A549 (cell line): ENCODE measurements around the gene P2RX3. TPM values are rescaled to one million over a fixed set of nuclear protein-coding genes. Genes with fewer than 3 reads are reported as not detected.

Source experiments
- ATAC-seq, 2 experiments: fragments of 200-7000 bp in 1 of 2; fragments of >200 bp in 1 of 2; cut with Nextera tagmentation in 1 of 2; cut with Tn5 transposase in 1 of 2; 3 replicates each; pipeline versions ENCODE4 v1.8.0 to v1.9.1; 2018 to 2020; ENCODE audit warnings: mild to moderate bottlenecking in 1 of 2, moderate library complexity in 1 of 2
- CTCF ChIA-PET: fragments of 300-600 bp; sonication (Branson Sonifier 250); formaldehyde crosslinking; extraction: SDS; loops from one replicate; lab custom pipeline; 2021; ENCODE audit warnings: antibody characterized with exemption, inconsistent platforms; lab: Yijun Ruan, JAX
- POLR2A ChIA-PET: fragments of 350-600 bp; formaldehyde crosslinking; extraction: SDS; loops from one replicate; lab custom pipeline; 2021; ENCODE audit warnings: antibody characterized with exemption, inconsistent platforms; lab: Yijun Ruan, JAX
- DNase-seq, 2 experiments: peaks; one replicate each; pipeline versions ENCODE4 v3.0.0 to v3.0.0-alpha.2; 2011 to 2016; ENCODE audit warnings: low read depth in 1 of 2, low spot score in 1 of 2
- FAIRE-seq: peaks from 2 replicates; lab custom pipeline; 2011; peaks lifted over from hg19 to GRCh38; lab: Jason Lieb, UNC
- H3K27ac ChIP-seq, 2 experiments: fragments of >200 bp; sonication (Bioruptor Twin); formaldehyde crosslinking; 3 replicates each; pipeline ENCODE4 v1.5.1; 2016 to 2017
- H3K4me1 ChIP-seq: fragments of >200 bp; sonication (Bioruptor Twin); formaldehyde crosslinking; 3 replicates; pipeline ENCODE4 v1.6.1; 2016
- H3K4me2 ChIP-seq: fragments of >200 bp; sonication (Bioruptor Twin); formaldehyde crosslinking; 3 replicates; pipeline ENCODE4 v1.6.1; 2016
- H3K4me3 ChIP-seq: fragments of >200 bp; sonication (Bioruptor Twin); formaldehyde crosslinking; 3 replicates; pipeline ENCODE4 v1.5.1; 2016
- H3K9me3 ChIP-seq: fragments of >200 bp; sonication (Bioruptor Twin); formaldehyde crosslinking; 3 replicates; pipeline ENCODE4 v1.6.1; 2016
- BCL3 ChIP-seq: fragments of >200 bp; sonication (Bioruptor Twin); formaldehyde crosslinking; IDR thresholded peaks from 3 replicates; pipeline ENCODE4 v1.6.1; 2016
- CEBPB ChIP-seq, 2 experiments: fragments of >200 bp in 1 of 2; sonication (Bioruptor Twin) in 1 of 2; formaldehyde crosslinking in 1 of 2; IDR thresholded peaks; 2 replicates each; pipeline ENCODE4 v1.6.1; 2012 to 2016
- EHMT2 ChIP-seq: fragments of 200-600 bp; sonication (generic); IDR thresholded peaks from 2 replicates; pipeline ENCODE4 v1.6.1; 2016; ENCODE audit warnings: antibody characterized with exemption, low read depth, mild to moderate bottlenecking, moderate library complexity
- EP300 ChIP-seq, 2 experiments: fragments of >200 bp; sonication (Bioruptor Twin); formaldehyde crosslinking; IDR thresholded peaks; 2 replicates in 1 of 2; 3 replicates in 1 of 2; pipeline ENCODE4 v1.6.1; 2016 to 2017
- GATA3 ChIP-seq: IDR thresholded peaks from 2 replicates; pipeline ENCODE4 v1.6.1; 2012; ENCODE audit warnings: borderline replicate concordance
- HOXB13 ChIP-seq: fragments of 250-450 bp; sonication (Bioruptor Pico); IDR thresholded peaks from 2 replicates; pipeline ENCODE4 v1.5.0; 2020; ENCODE audit warnings: low read depth, mild to moderate bottlenecking, moderate library complexity
- JUN ChIP-seq, 2 experiments: fragments of >200 bp; sonication (Bioruptor Twin); formaldehyde crosslinking; IDR thresholded peaks; 2 replicates in 1 of 2; 3 replicates in 1 of 2; pipeline ENCODE4 v1.6.1; 2016 to 2017
- JUNB ChIP-seq: fragments of >200 bp; sonication (Bioruptor Twin); formaldehyde crosslinking; IDR thresholded peaks from 2 replicates; pipeline ENCODE4 v1.6.1; 2016
- KDM1A ChIP-seq: fragments of 200-600 bp; sonication (generic); IDR thresholded peaks from 2 replicates; pipeline ENCODE4 v1.6.1; 2016; ENCODE audit warnings: low read depth, mild to moderate bottlenecking
- KDM5A ChIP-seq: fragments of 200-600 bp; sonication (generic); IDR thresholded peaks from 2 replicates; pipeline ENCODE4 v1.6.1; 2016; ENCODE audit warnings: antibody characterized with exemption, mild to moderate bottlenecking
- MAFK ChIP-seq: fragments of 450-650 bp; IDR thresholded peaks from 2 replicates; pipeline ENCODE4 v1.6.1; 2014; ENCODE audit not compliant: partially characterized antibody
- MAZ ChIP-seq: fragments of 150-350 bp; IDR thresholded peaks from 2 replicates; pipeline ENCODE4 v1.6.1; 2014; ENCODE audit warnings: antibody characterized with exemption, low read depth, low read length, borderline replicate concordance
- PBX3 ChIP-seq: IDR thresholded peaks from 2 replicates; pipeline ENCODE4 v1.6.1; 2012
- POLR2A ChIP-seq: IDR thresholded peaks from 2 replicates; pipeline ENCODE4 v1.6.1; 2012; ENCODE audit warnings: mild to moderate bottlenecking, low read length
- RARB ChIP-seq: fragments of 250-450 bp; sonication (Bioruptor Pico); IDR thresholded peaks from 2 replicates; pipeline ENCODE4 v1.8.0; 2021; ENCODE audit warnings: mild to moderate bottlenecking, moderate library complexity
- RCOR1 ChIP-seq: fragments of 150-350 bp; IDR thresholded peaks from 2 replicates; pipeline ENCODE4 v1.6.1; 2014; ENCODE audit warnings: antibody characterized with exemption, low read length, low read depth
- RFX5 ChIP-seq: fragments of 450-650 bp; IDR thresholded peaks from 2 replicates; pipeline ENCODE4 v1.7.1; 2014; ENCODE audit warnings: antibody characterized with exemption, mild to moderate bottlenecking, moderate library complexity
- SMC3 ChIP-seq: fragments of >200 bp; sonication (Bioruptor Twin); formaldehyde crosslinking; IDR thresholded peaks from 3 replicates; pipeline ENCODE4 v1.6.1; 2018; ENCODE audit warnings: inconsistent platforms
- USF2 ChIP-seq: fragments of 450-650 bp; IDR thresholded peaks from 2 replicates; pipeline ENCODE4 v1.6.1; 2014; ENCODE audit warnings: antibody characterized with exemption
- ZNF302 ChIP-seq: fragments of 250-450 bp; sonication (Bioruptor Pico); IDR thresholded peaks from 2 replicates; pipeline ENCODE4 v1.9.0; 2021; ENCODE audit warnings: inconsistent platforms, mild to moderate bottlenecking, moderate library complexity
- WGBS: methylation state at CpG from one replicate; pipeline ENCODE4 v1.1.6; 2017; ENCODE audit errors: missing lambda C conversion rate; 5-methylcytosine and 5-hydroxymethylcytosine counted together
- polyA plus RNA-seq, 4 experiments: library from polyadenylated mRNA; depleted of rRNA in 3 of 4; stranded (reverse); fragments of >200 nt; fragmentation: RNase III in 1 of 4; extraction: RNeasy Plus Mini Kit Qiagen cat#74134 plus additional on column Dnase treatment in 1 of 4; gene quantifications; 2 replicates in 3 of 4; 3 replicates in 1 of 4; pipeline ENCODE4 v1.2.3, GENCODE V29; 2011 to 2017
- TF ChIP-seq, protein P1 (sequence below): IDR thresholded peaks from 2 replicates; pipeline ENCODE4 v1.6.1; 2012

The P2RX3 gene
- polyA plus RNA-seq, 2 of the 4 experiments (the other 2 are of a cell fraction) = 0.05 to 0.37 TPM

- DNase-seq = no peak
- TF ChIP-seq ZNF302 (no peak), GATA3 (no peak), JUNB (no peak), KDM5A (no peak), USF2 (no peak), MAZ (no peak), KDM1A (no peak)
- TF ChIP-seq, all 56 proteins: peak for 0
- no peaks in the 10 kb centered on the region for H3K9me3 ChIP-seq
- peak overlapping the region; percentile 99 for H3K4me2 ChIP-seq
- WGBS = 28% methylated on average over 9 of the region's 9 CpGs
- ATAC-seq (no peak; a peak in 1 of 6 replicates), FAIRE-seq (no peak)
- CTCF ChIA-PET = interaction anchor here (0.9 to 2.1 kb wide), 2 partner anchors 12 to 15 kb away, joined by 3 to 6 read pairs; partner anchors contain the start of gene P2RX3
- peaks cover 46% of the 10 kb centered on the region for H3K4me1 ChIP-seq
- H3K27ac ChIP-seq = peak overlapping the region; percentile 91 to 99
- peak overlapping the region; percentile 64 for H3K4me3 ChIP-seq
- POLR2A ChIA-PET = interaction anchor here (1.0 to 2.6 kb wide), 3 partner anchors 9 to 12 kb away, joined by 3 to 35 read pairs (median 17); partner anchors contain the start of gene SSRP1
These were observed 14.3 kb upstream of the P2RX3 start for GRCh38 chr11:57323855-57324153.

DNA sequence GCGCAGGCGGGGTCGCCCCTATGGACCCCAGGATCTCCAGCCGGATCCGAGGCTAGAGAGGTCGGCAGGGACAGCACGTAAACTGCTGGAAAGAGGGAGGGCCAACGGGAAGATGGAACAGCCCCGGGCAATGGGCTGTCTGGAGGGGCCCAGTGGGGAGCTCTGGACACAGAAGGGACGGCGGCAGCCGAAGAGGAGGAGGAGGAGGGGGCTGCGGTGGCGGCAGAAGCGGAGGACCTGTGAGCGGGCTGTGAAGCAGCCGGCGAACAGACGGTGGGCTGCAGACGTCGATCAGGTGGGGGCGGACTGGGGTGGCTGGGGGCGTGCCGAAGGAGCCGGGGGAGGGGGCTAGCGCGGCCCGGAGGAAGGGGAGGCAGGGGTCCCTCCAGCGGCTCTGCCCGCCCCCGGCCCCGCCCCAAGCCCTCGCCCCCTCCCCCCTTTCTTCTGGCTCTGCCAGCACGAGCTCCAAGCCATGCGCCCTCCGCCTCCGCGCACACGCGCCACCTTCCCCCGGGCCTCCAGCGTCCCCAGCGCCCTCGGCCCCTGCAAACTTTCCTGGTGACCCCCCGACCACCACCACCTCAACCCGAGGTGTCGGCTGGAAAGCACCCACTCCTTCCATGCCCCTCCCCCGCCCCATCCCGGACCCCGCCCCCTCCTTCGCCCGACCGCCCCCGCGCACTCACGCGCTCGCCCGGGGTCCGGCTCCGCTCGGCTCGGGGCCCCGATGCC is 13.8 kb upstream of the P2RX3 start:
- TF ChIP-seq RCOR1 (no peak), JUN (IDR thresholded peaks at IDR 0.05) (peak; percentile 43 to 53; a peak in 2 of 5 replicates), PBX3 (peak; percentile 24; the same call in 1 of the 2 replicates)
- ATAC-seq (peak; percentile 6 to 7), FAIRE-seq (no peak), DNase-seq (peak; percentile 52 to 60)
- ChIA-PET CTCF (interaction anchor here (0.9 to 2.1 kb wide), 4 partner anchors 12 to 157 kb away, joined by 3 to 8 read pairs (median 4); partner anchors contain the start of gene P2RX3), POLR2A (interaction anchor here (0.6 to 2.6 kb wide), 5 partner anchors 9 to 1190 kb away, joined by 3 to 35 read pairs (median 7); partner anchors contain the start of gene SSRP1)
- Histone ChIP-seq H3K4me3 (peak overlapping the region; percentile 64), H3K4me1 (peaks cover 46% of the 10 kb centered on the region), H3K9me3 (no peaks in the 10 kb centered on the region), H3K4me2 (peak overlapping the region; percentile 99), H3K27ac (peak overlapping the region; percentile 91 to 99)
- under 1% methylated on average over 23 of the region's 64 CpGs for WGBS

DNA sequence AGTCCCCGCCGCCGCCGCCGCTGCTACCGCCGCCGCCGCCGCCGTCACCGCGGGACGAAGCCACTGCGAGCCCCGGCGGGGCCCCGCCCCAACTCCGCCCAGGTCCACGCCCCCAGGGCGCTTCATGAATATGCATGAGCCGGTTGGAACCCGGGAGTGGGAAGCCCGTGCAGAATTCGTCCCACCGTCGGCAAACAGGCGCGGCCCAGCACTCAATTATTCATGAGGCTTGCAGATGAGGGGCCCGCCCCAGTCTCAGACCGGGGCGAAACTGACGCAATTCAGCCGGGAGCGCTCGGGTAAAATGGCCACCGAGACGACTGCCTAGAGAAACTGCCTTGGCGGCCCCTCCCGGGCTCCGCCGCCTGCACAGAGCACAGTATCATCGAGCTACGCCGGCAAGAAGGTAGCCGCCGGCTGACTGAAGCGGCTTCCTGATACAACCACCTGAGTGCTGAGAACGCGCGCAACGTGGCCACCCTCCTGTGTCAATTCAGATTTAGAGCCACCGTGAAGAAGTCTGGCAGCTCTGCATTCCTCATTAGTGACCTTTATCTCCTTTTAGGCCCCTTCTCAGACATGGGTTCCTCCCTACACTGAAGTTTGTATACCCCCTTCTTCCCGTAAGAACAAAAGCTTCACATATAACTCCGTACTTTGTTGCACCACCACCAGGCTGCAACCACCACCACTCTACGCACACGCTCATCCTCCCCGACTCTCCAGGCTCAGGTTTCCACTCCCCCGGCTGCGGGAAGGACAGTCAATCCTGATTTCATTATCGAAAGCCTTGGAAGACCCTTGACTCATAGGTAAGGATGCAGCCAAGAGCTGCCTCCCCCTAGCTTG is 13.0 kb upstream of the P2RX3 start, which contains the start of gene TNKS1BP1:
TSS of gene TNKS1BP1 (minus strand) at position 67 of the 849 bp plus-strand sequence. CDS start 3,067 bp downstream, outside the sequence.
- Histone ChIP-seq H3K27ac (peak within 1 kb of the TSS; percentile 91 to 99), H3K4me2 (peak within 1 kb of the TSS; percentile 99)
- peak; percentile 27; the same call in 1 of the 3 replicates for TF ChIP-seq BCL3
- TF ChIP-seq POLR2A = peak; percentile 32
- peak in 1 of 2 experiments; percentile 76; a peak in 4 of 5 replicates for TF ChIP-seq JUN (IDR thresholded peaks at IDR 0.05)
- no peak for TF ChIP-seq MAFK
- TF ChIP-seq CEBPB (IDR thresholded peaks at IDR 0.05) = peak; percentile 35 to 81; a peak in 3 of 4 replicates
- no peak for TF ChIP-seq EP300 (IDR thresholded peaks at IDR 0.05)
- no peak for TF ChIP-seq EHMT2
- TF ChIP-seq, protein P1, sequence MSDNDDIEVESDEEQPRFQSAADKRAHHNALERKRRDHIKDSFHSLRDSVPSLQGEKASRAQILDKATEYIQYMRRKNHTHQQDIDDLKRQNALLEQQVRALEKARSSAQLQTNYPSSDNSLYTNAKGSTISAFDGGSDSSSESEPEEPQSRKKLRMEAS = peak; percentile 59
- no peak for TF ChIP-seq RFX5
- TF ChIP-seq RARB (CRISPR knock-in tag) = no peak
- TF ChIP-seq SMC3 = no peak
- TF ChIP-seq HOXB13 (CRISPR knock-in tag) = no peak
- no peak for TF ChIP-seq PBX3
- TF ChIP-seq KDM5A = no peak
- TF ChIP-seq, all 56 proteins: peak for 5
- H3K9me3 ChIP-seq = no peaks in the 10 kb centered on the region
- H3K4me3 ChIP-seq = peak within 1 kb of the TSS; percentile 64
- ChIA-PET POLR2A (interaction anchor here (0.6 to 2.6 kb wide), 6 partner anchors 8 to 1191 kb away, joined by 3 to 35 read pairs (median 5); partner anchors contain the start of genes SELENOH and SSRP1), CTCF (interaction anchor here (0.5 to 2.2 kb wide), 9 partner anchors 10 to 475 kb away, joined by 3 to 8 read pairs (median 5); partner anchors contain the start of gene SSRP1)
- peaks cover 42% of the 10 kb centered on the region for H3K4me1 ChIP-seq
- FAIRE-seq (no peak), DNase-seq (peak; percentile 94 to 97), ATAC-seq (peak; percentile 63 to 81)
- 5% methylated on average over 30 of the region's 61 CpGs for WGBS
